Activated naive CD4-positive, alpha-beta T cell treated with anti-CD3 and anti-CD28 coated beads, Interleukin-2, amount 50 U/mL, for 16 hours (primary cell): ENCODE data around the gene FBXO5.
"Not testable (repeated sequence)": the region's sequence is repeated elsewhere in the genome, so short reads cannot be mapped to it uniquely, and the experiment has no call there.

Source experiments
- DNase-seq: peaks from one replicate; pipeline ENCODE4 v3.0.0-alpha.2; 2020

The FBXO5 gene, protein sequence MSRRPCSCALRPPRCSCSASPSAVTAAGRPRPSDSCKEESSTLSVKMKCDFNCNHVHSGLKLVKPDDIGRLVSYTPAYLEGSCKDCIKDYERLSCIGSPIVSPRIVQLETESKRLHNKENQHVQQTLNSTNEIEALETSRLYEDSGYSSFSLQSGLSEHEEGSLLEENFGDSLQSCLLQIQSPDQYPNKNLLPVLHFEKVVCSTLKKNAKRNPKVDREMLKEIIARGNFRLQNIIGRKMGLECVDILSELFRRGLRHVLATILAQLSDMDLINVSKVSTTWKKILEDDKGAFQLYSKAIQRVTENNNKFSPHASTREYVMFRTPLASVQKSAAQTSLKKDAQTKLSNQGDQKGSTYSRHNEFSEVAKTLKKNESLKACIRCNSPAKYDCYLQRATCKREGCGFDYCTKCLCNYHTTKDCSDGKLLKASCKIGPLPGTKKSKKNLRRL

DNA sequence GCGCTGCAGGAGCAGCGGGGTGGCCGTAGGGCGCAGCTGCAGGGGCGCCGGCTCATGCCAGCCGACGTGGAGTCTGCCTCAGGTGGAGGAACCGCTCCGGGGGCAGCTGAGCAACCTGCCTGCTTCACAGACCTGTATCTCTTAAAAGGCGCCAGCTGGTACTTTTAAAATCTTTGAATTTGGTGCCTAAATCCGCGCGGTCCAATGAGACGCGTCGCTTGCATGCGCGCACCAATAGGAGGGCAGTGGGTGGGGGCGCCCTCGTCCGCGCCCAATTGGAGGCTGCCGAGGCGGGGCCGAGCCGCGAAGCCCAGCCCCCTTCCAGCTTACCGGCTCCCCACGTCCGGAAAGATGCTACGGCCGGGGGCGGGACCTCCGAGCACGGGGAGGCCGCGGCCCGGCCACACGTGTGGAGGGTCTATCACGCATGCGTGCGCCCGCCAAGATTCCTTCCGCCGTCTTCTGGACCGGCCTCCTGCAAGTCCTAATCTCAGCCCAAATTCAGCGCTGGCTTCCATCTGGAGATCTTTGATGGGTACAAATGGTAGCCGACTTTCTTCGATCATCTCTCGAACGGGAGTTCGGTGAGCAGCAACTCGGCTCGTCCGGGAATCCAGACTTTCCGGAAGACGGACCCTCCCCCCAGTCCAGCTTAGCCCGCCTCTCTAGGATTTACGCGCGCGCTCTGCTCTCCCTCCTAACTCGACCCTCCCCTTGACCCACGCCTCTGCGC lies at the start of gene FBXO5:
Gene FBXO5 (minus strand): TSS at position 138 of the 733 bp plus-strand sequence. CDS start 82 bp downstream, at position 56.
- DNase-seq: peak; percentile 99

DNA sequence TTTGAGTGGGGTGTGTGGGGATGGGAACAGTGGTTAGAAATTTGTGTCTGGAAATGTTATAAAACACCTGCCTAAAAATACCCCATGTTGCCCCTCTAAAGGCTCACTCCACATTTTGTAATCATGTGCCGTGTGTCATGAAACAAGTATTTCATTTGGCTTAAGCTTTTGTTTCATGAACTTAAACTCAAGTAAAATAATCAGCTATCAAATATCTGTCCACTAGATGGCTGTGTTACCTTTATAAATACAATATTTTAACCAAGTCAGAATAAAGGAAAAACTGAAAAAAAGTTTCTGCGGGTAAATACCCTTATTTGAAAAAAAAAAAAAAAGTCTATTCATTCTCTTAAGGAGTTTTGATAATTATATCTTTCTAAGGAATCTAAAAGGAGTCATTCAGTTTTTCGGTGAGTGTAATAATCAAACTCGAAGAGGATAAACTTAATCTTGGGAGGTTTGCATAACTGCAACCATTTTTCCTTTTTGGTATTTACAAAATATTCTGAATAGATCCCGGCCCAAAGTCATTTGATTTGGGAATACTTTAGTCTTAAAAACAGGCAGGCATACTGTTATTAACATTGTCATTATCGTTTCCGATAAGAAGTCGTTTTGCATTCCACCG lies 49.5 kb upstream of the FBXO5 start:
- DNase-seq: no peak

DNA sequence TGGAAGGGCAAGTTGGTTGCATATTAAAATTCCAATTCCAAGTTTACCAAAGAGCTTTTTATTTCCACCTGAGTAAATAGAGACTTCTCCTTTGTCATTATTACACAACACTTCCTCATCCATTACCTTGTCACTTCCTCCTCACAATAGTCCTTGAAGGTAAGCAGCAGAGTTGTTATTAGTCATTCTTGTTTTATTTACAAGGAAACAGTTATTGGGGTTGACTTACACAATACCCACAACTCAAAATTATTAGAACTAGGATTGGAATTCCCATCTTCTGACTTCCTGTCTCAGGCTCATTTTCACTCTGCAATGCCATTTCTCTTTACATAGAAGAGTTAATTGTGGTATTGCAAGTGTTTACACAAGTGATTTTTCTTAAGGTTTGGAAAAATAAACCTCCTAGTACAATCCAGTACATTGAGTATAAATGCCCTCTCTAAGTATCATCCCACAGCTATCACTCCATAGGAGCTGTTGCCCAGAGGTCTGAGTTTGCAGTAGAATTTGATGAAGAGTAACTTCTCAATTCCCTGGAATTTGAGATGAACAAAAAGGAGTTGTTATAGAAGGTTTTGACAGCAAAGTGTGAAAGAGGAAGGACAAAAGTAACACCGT lies 48.6 kb upstream of the FBXO5 start:
- DNase-seq: no peak

DNA sequence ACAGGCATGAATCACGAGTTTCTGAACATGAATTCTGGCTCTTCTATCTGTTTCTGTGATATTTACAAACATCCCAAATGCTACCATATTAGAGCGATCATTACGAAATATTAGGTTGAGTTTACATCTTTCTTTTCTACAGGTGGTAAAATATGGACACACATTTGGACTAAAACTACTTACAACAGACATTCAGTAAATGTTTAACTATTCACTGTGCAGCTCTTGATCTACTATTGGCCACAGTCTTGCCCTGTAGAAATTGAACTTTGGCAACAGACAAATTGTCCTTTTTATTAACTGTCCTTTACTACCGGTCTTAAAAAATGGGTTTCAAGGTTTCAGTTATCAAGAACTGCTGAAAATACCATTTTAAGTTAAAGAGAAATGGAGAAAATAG lies 46.1 kb upstream of the FBXO5 start:
- DNase-seq: no peak

DNA sequence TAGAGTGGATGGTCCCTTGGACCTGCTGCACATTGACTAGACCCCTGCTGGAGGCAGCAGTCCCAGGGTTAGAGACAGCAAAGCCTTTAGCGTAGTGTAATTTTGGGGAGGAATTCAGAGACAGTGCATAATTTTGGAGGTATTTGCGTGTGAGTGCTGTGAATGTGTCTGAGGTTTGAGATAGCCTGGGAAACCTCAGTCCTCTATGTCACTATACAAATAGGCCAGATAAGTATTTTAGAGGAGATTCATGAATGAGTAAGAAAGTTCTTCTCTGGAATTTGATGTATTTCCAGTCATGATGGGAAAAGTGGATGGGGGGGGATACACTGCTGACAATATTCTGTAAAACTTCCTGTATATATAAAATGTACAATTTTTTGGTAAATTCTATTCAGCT lies 45.4 kb upstream of the FBXO5 start:
- DNase-seq: no peak

DNA sequence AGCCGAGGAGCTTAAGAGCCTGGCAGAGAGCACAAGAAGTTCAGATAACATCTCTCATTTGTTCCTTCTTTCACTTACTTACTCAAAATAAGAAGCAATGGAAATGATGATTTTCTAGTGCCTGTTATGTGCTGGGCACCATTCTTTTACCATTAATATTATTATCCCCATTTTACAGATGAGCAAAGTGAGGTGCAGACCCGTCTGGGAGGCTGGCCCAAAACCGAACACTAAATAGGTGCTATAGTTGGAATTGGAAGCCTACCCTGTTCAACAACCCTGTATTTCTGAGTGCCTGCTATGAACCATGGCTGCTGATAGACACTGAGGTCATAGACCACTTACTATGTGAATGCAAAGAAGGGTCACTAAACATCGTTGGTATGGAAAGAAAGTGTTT lies 44.6 kb upstream of the FBXO5 start:
- no peak for DNase-seq

DNA sequence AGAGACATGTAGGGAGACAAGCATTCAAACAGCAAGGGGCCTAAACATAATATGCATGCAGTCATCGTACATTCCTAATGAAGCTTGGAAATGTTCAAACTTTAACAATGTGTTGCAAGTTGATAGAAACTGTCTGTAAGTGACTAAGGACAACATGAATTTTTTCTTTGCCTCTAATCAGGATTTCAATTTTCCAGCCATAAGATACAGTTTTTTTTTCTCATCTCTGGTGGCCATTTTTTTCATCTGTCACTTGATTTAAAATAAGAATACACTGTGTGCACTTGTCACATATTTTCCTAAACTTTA lies 41.8 kb upstream of the FBXO5 start:
- no peak for DNase-seq

DNA sequence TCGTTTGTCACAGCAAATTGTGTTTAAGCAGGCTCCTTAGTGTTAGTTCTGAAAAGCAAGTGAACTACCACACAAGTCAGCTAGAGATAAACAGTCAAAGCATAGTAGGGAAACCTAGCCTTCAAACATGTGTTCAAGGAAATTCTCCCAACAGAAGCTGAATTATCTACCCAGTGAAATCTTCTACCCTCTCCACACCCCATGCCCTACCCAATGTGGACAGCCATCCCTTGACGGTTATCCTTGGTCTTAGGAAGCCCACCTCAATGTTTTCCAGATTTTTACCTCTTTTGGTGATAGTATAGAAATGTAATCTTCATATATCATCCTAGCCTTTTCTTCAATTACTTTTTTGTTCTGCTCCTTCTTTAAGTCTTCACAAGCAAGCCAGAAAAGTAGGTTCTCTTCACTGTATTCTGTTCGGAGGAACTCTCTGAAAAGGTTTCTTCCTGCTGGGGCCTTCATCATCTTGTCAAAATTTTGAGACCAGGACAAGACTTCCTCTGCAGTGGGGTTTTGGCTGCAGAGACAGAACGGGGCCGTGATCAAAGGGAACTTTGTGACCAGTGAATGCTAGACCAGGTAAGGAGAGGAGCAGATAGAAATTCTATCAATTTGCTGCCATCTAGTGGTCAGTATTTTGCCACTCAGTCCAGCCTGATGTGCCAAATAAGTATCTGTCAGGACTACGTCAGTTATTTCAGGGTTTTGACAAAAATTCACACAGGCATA lies 41.3 kb upstream of the FBXO5 start:
- peak; percentile 16 for DNase-seq

DNA sequence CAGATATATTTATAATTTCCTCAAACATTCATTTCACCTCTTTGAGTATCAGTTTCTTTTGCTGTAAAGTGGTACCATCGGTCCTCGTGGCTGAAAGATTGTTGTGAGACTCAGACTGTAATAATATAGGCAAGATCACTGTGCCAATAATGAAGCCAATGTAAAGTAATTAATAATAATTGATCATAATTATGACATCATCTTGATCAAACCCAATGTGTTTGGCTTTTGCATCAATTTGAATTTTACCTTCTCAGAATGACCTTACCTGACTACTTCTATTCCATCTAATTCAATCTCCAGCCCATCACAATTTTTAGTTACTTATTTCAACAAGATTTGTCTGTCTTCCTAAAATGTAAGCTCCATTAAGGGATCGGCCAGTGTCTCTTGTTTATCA lies 35.5 kb upstream of the FBXO5 start:
- DNase-seq: no peak

DNA sequence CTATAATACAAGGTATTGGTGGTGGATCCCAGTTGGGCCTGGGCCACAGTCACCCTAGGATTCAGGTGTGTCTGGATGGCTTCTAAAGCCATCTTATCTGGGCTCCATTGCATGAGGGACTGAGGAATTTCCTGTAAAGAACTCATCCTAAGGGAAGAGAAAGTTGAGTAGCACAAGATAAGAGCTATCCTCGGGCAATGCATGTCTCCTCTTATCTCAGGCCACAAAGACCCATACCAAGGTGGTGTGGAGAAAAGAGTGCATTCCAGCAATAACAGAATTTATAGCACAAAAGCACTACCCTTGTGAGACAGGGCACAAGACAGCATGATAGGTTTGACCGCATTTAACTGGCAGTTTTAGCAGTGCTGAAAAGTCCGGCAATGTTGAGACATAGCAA lies 34.0 kb upstream of the FBXO5 start:
- DNase-seq: no peak

DNA sequence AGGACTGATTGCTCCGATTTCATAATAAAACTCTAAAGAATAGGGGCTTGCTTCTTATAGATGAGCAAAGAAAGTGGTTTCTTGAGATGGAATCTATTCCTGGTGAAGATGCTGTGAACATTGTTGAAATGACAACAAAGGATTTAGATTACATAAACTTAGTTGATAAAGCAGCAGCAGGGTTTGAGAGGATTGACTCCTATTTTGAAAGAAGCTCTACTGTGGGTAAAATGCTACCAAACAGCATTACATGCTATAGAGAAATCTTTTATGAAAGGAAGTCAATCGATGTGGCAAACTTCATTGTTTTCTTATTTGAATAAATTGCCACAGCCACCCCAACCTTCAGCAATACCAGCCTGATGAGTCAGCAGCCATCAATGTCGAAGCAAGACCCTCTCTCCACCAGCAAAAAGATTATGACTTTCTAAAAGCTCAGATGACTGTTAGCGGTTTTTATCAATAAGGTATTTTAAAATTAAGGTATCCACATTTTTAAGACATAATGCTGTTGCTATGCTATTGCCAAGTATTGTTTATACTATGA lies 32.3 kb upstream of the FBXO5 start:
- no peak for DNase-seq

DNA sequence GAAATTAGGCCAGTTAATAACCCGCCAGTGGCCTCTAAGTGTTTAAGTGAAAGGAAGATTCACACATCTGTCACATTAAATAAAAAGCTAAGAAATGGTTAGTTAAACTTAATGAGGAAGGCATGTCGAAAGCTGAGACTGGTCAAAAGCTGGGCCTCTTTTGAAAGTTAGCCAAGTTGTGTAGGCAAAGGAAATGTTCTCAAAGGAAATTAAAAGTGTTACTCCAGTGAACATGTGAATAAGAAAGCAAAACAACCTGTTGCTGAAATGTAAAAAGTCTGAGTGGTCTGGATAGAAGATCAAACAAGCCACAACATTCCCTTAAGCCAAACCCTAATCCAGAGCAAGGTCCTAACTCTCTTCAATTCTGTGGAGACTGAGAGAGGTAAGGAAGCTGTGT lies 30.6 kb upstream of the FBXO5 start:
- DNase-seq: no peak

DNA sequence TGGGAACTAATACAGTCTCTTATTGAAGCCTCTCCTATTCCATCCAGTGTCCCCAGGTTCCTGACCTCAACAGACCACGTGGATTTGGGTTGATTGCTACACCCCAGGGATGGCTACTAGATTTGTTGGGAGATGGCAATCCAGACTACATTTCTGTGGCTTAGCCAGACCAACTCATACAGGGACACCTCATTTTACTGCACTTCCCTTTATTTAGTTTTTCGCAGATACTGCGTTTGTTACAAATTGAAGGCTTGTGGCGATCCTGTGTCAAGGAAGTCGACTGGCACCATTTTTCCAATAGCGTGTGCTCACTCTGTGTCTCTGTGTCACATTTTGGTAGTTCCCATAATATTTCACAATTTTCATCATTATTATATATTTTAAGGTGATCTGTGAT lies 30.0 kb upstream of the FBXO5 start:
- no peak for DNase-seq

DNA sequence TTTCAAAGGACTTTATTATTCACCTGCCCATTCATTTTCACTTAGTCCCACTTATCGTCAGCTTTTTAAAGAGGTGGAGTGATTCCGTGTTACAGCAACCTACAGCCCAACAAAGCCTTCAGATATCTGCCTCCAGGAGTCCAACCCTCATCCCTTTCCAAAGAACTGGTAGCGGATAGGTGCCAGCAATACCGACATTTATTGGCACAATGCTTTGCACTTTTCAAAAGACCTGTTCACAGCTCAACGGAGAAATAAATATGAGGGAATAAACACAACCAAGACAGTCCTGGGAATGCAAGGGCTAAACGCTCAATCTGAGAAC lies 20.5 kb upstream of the FBXO5 start:
- DNase-seq: no peak

DNA sequence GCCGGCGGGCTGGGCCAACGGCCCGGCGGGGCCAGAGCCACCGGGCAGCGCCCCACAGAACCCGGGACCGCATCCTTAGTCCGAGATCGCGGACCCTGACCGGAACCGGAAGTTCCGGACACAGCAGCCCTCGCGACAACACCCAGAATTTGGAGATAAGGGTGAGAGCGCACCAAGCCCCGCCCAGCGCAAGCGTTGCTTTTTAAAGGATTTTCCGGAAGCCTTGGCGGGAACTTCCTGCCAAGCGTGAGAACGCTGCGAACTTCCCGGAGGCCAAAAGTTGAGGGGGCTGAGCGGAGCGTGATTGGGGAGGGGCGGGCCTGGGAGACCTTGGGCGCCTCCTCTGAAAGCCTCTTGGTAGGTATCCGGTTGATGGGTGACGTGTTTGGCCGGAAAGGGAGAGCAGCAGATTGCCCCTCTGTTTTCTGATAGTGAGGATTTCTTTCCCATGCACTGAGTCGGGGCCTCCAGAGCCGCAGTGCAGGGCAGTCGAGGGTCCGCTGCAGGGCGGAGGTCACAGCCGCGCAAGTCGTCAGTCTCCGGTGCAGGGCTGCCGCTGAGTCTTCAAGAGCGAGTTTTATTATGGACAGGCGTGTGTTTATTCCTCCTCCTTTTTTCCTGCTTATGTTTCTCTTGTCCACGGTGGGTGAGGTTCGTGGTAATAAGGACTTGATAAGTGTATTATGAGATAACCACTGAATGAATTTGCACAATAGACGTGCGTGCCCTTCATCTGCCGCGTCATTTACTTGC lies 19.9 kb upstream of the FBXO5 start, which contains the start of gene MTRF1L:
Gene MTRF1L (minus strand): TSS at position 97 of the 753 bp plus-strand sequence. CDS start 24 bp downstream, at position 73.
- DNase-seq: peak; percentile 88

DNA sequence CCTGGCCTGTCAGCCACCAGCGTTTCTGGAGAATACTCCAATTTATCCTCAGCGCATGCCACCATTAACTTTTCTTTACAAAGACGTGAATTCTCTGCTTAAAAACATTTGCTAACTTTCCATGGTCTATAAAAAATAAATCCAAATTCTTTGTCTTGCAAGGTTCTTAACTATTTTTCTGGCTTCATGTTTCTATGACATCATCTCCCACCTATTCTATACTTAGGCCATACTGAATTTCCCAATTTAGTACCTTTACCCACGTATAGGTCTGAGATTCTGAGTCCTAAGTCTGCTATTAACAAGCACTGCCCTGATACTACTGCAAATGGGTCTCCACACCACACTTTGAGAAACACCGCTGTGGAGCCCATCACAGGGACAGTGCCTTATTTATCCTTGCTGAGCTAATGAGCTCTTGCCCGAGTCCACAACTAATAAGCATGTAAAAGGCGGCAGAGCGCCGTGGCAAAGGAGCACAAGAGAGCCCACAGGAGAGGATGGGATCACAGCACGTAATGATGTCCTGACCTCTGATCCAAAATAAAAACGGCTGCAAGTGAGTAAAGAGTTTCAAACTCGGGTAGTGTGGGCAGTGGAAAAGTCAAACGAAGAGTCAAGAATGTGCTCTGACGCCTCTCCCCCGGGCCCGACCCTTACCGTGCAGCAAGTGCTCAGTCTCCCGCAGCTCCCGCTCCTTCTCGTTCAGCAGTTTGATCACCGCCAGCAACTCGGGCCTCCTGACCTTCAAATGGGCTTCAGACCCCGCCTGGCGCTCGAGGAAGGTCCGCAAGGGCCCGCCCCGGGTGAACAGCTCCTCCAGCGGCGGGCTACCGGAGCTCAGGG lies 19.1 kb upstream of the FBXO5 start:
- peak; percentile 27 for DNase-seq

DNA sequence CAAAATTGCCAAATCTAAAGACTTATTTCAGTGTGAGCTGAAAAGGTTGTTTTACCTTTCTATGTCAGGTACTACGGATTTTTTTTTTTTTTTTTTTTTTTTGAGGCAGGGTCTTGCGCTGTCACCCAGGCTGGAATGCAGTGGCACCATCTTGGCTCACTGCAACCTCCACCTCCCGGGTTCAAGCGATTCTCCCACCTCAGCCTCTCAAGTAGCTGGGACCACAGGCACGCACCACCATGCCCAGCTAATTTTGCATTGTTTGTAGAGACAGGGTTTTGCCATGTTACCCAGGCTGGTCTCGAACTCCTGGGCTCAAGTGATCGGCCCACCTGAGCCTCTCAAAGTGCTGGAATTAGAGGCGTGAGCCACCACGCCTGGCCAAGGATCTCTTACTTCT lies 17.9 kb upstream of the FBXO5 start:
- not testable (repeated sequence) for DNase-seq

DNA sequence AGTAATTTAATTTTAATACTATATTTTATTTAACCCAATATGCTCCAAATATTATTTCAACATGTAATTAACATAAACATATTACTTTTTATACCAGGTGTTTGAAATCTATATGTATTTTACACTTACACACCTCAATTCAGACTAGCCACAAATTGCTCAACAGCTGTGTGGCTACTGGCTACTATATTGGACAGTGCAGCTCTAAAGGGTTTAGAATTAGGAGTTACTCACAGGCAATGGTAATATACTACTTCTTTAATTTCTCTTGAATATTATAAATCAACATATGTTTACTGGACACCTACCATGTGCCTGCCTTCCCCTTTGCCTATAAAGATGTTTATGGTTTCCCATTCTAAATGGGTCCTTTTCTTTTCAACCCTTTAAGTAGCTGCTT lies 17.4 kb upstream of the FBXO5 start:
- DNase-seq: no peak

DNA sequence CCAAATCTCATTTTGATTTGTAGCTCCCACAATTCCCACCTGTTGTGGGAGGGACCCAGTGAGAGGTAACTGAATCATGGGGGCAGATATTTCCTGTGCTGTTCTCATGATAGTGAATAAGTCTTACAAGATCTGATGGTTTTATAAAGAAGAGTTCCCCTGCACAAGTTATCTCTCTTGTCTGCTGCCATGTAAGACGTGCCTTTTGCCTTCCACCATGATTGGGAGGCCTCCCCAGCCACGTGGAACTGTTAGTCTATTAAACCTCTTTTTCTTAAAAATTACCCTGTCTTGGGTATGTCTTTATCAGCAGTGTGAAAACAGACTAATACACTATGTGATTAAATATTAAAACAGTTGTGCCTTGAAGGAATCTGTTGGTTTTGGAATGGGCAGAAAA lies 16.7 kb upstream of the FBXO5 start:
- not testable (repeated sequence) for DNase-seq

DNA sequence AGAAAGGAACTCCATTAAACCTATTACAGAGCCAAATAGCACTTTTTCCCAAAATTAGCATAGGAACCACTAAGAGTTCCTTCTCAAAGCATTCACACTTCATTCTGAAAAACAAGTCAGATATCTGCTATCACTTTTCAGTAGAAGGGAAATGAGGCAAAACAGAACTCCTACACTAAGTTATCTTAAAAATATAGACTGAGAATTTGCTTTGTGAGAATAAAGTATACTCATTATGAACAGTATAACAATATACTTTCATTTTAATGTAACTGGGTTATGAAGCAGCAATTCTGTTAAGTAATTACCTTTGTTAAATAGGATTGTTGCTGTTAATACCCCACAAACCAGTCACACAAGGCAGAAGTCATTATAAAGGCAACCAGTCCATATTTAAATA lies 11.0 kb upstream of the FBXO5 start:
- DNase-seq: no peak

DNA sequence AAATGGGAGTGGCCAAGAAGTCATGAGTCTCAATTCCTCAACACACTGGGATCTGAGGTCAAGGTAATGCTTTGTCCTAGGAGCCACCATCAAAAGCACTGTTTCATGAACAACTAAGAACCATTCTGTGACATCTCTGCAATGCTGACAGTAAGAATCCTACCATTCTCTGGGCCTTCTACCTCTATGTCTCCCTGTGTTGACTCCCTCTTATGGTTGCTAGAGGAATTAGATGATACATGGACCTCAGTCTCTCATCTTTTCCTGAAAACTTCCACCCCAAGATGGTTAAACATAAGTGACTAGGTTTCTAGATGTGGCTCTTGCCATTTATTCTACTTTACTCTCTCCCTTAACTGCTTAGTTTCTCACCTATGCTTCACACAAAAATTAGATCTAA lies 10.6 kb upstream of the FBXO5 start:
- no peak for DNase-seq
